SK-N-SH treated with all-trans-retinoic acid at 6 μM for 48 hours (cell line): ENCODE results near the gene H2BK1.

Experiments
- ATAC-seq: fragments of 200-7000 bp; cut with Tn5 transposase; 3 replicates; pipeline ENCODE4 v1.9.1; 2020; ENCODE audit warnings: mild to moderate bottlenecking, moderate library complexity
- ARNTL ChIP-seq: fragments of 450-650 bp; formaldehyde crosslinking; IDR thresholded peaks from 2 replicates; pipeline ENCODE4 v1.5.0; 2020; ENCODE audit warnings: low read depth, mild to moderate bottlenecking, moderate library complexity, borderline replicate concordance
- BACH2 ChIP-seq: fragments of 250-450 bp; sonication (Bioruptor Pico); IDR thresholded peaks from 2 replicates; pipeline ENCODE4 v1.9.0; 2021; ENCODE audit warnings: mild to moderate bottlenecking, borderline replicate concordance
- CSRNP3 ChIP-seq: fragments of 250-450 bp; sonication (Bioruptor Pico); IDR thresholded peaks from 2 replicates; pipeline ENCODE4 v1.5.1; 2021; ENCODE audit warnings: mild to moderate bottlenecking, moderate library complexity
- ISL1 ChIP-seq: fragments of 250-450 bp; sonication (Bioruptor Pico); IDR thresholded peaks from 2 replicates; pipeline ENCODE4 v2.1.2; 2022; ENCODE audit warnings: mild to moderate bottlenecking, moderate library complexity
- POU6F1 ChIP-seq: fragments of 250-450 bp; sonication (Bioruptor Pico); IDR thresholded peaks from 2 replicates; pipeline ENCODE4 v1.8.0; 2021; ENCODE audit warnings: low read depth, mild to moderate bottlenecking, moderate library complexity, borderline replicate concordance
- TCF4 ChIP-seq: fragments of 250-450 bp; sonication (Bioruptor Pico); IDR thresholded peaks from 2 replicates; pipeline ENCODE4 v1.8.0; 2021; ENCODE audit warnings: mild to moderate bottlenecking, moderate library complexity, borderline replicate concordance
- TSHZ2 ChIP-seq: fragments of 250-450 bp; sonication (Bioruptor Pico); IDR thresholded peaks from 2 replicates; pipeline ENCODE4 v1.5.0; 2020; ENCODE audit warnings: mild to moderate bottlenecking, moderate library complexity
- ZC3H10 ChIP-seq: fragments of 250-450 bp; sonication (Bioruptor Pico); IDR thresholded peaks from 2 replicates; pipeline ENCODE4 v1.5.1; 2021; ENCODE audit warnings: mild to moderate bottlenecking, moderate library complexity
- ZFP3 ChIP-seq: fragments of 250-450 bp; sonication (Bioruptor Pico); IDR thresholded peaks from 2 replicates; pipeline ENCODE4 v1.5.0; 2020; ENCODE audit warnings: mild to moderate bottlenecking, moderate library complexity
- ZFP30 ChIP-seq: fragments of 450-650 bp; formaldehyde crosslinking; IDR thresholded peaks from 2 replicates; pipeline ENCODE4 v1.5.0; 2022; ENCODE audit warnings: mild to moderate bottlenecking, moderate library complexity
- ZNF565 ChIP-seq: fragments of 450-650 bp; formaldehyde crosslinking; conservative IDR thresholded peaks from 2 replicates; pipeline ENCODE4 v1.5.0; 2020; ENCODE audit warnings: low read depth, mild to moderate bottlenecking, moderate library complexity
- ZNF70 ChIP-seq: fragments of 450-650 bp; formaldehyde crosslinking; IDR thresholded peaks from 2 replicates; pipeline ENCODE4 v1.5.0; 2020; ENCODE audit warnings: mild to moderate bottlenecking, moderate library complexity
- TF ChIP-seq, protein P1 (sequence below): fragments of 250-450 bp; sonication (Bioruptor Pico); IDR thresholded peaks from 2 replicates; pipeline ENCODE4 v1.8.0; 2020; ENCODE audit warnings: mild to moderate bottlenecking, moderate library complexity, borderline replicate concordance

H2BK1 gene

GRCh38 chr7:151228024-151228866, 18.0 kb upstream of the H2BK1 start:
- ATAC-seq, result no peak
- TF ChIP-seq BACH2 (CRISPR knock-in tag) (no peak), ISL1 (no peak), CSRNP3 (CRISPR knock-in tag) (no peak), ZNF565 (CRISPR knock-in tag) (no peak), ARNTL (CRISPR knock-in tag) (no peak), ZNF70 (CRISPR knock-in tag) (no peak), TCF4 (no peak), ZC3H10 (CRISPR knock-in tag) (no peak), POU6F1 (CRISPR knock-in tag) (no peak), ZFP30 (CRISPR knock-in tag) (no peak), TSHZ2 (CRISPR knock-in tag) (no peak)

- TF ChIP-seq TSHZ2 (CRISPR knock-in tag), result peak; percentile 36; the same call in 1 of the 2 replicates
- TF ChIP-seq, protein P1, sequence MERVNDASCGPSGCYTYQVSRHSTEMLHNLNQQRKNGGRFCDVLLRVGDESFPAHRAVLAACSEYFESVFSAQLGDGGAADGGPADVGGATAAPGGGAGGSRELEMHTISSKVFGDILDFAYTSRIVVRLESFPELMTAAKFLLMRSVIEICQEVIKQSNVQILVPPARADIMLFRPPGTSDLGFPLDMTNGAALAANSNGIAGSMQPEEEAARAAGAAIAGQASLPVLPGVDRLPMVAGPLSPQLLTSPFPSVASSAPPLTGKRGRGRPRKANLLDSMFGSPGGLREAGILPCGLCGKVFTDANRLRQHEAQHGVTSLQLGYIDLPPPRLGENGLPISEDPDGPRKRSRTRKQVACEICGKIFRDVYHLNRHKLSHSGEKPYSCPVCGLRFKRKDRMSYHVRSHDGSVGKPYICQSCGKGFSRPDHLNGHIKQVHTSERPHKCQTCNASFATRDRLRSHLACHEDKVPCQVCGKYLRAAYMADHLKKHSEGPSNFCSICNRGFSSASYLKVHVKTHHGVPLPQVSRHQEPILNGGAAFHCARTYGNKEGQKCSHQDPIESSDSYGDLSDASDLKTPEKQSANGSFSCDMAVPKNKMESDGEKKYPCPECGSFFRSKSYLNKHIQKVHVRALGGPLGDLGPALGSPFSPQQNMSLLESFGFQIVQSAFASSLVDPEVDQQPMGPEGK (CRISPR knock-in tag), result no peak
- peak; percentile 98 for ATAC-seq
Measured at GRCh38 chr7:151226875-151227782, 16.8 kb upstream of the H2BK1 start, which contains the start of gene ABCF2. ABCF2 (minus strand) TSS chr7:151227205; CDS start chr7:151226458, 747 bp downstream.

GRCh38 chr7:151226560-151226874, 16.2 kb upstream of the H2BK1 start:
- TF ChIP-seq ZFP30 (CRISPR knock-in tag) (no peak), ZFP3 (CRISPR knock-in tag) (0 out of 2 replicates have a peak, but pooled peaks have one; percentile 89)
- TF ChIP-seq, all 23 proteins: peak for 1

More at GRCh38 chr7:151226560-151226874, 16.2 kb upstream of the H2BK1 start:
- ATAC-seq, result peak; percentile 2
